ENCODE results near the gene GPD2.

GPD2 gene

DNA sequence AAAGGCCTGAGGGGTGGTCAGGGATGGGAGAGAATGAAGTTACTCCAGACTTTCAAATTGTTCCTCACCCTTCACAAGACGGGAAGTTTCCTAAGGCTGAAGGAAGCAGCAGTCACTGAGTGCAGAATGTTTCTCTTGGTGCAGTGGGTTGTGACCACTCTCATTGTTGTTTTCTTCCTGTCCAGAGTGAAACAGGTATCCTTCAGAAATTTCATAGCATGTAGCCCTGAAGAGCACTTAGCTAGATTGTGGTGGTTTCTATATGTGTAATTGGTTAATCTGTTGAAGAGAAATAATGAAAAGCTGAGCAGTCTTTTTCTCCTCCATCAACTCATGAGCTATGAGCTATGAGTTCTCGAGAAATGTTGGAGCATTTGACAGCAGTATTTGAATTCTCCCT lies 96.8 kb downstream of the GPD2 start:
- DNase-seq (ENCODE audit: low spot score): no peak

DNA sequence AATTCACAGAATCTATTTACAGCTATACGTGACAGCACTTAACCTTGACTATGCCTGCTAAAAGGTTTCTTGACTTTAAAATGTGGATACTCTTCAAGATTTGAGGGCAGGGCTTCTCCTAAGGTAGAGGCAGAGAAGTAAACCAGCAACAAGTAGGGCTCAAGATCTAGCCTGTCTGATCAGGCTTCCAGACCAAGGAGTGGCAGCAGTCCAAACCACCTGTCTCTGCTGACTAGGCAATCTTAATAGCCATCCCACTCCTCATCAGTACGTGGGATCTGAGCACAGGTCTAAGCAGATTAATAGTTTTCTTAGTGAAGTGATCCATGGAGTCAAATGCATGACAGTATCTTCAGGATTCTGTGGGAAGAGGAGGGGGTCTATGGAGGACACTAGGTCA lies 100.4 kb downstream of the GPD2 start:
- no peak for DNase-seq (ENCODE audit: low spot score)

DNA sequence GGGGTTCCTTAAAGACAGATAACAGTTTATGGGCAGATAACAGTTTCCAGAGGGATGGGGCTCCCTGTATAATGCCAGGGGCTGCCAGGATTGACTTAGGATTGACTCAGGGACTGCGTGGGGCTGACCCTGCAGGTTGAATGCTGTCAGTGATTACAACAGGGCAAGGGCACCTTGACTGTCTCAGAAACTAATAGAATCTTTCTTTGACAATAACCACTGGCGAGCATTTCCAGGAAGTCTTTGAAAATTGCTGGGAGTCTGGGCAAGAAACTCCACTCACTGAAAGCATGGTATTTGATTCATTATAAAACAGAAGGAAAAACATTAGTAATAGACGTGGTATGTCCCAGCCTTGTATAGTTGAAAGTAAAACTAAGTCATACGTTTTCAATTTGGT lies 101.0 kb downstream of the GPD2 start:
- DNase-seq (ENCODE audit: low spot score): no peak

DNA sequence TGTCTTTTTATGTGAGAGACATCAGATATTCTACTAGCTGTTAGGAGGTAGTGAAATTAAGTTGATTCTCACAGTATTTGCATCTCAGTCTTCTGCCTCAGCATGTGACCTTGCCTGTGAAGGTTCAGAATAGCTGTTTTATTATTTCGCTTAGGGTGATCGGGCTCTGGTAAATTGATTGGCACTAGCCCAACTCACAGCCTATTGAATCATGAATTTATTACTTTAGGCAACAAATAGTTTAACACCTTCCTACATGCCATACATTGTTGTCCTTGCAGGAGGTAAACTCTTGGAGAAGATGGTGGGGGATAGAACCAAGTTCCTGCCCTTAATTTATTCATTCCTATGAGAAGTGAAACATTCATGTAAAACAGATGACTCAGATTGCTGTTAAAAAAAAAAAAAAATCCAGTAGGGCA lies 101.9 kb downstream of the GPD2 start:
- no peak for DNase-seq (ENCODE audit: low spot score)

DNA sequence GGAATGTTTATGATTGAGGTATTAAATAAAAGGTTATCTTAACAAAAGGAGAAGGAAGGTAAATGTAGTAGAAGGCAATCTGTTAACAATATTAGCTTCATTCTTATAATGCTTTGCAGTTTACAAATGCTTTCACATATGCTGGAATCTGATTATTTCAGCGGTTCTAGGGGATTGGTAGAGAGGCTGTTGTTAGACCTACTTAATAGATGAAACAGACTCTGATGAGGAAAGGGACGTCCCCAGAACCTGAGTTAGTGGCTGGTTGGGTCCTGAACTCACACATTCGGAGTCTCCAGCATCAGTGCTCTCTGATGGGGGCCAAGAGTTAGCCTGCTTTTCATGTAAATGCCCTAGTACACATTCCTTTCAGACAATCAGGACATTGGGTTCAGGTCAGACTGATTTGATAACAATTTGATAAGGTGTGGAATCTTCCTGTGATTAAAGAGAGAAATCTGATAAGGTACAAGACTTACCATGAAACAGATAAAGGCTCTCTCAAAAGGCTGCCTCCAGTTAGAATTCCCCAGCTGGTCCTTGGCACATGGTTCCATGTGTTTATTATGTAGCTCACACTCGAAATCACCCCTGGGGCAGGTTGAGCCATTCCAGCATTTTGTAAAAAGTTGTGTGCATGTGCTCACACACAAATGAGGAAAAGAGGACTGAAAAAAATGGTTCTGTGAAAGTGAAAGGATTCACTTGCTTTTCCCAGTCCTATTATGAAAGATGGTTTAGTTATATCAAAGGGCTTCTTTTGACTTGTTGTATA lies 103.1 kb downstream of the GPD2 start:
- no peak for DNase-seq (ENCODE audit: low spot score)

DNA sequence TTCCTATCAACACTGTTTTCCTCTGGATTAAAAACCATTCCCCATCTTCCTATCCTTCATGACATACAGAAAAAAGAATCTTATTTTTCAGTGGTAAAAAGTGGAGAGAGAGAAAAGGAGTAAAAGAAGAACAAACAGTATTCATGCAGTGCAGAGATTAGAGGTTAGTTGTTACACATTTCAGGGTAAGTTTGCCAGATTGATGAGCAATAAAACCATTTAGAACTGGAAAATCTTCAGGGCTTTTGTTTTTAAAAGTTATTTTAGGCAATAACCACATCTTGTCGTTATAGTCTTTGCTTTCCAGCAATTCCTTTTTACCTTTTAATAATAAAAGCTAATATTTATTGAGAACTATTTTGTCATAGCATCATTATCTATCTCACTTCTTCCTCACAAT lies 104.5 kb downstream of the GPD2 start:
- DNase-seq (ENCODE audit: low spot score): no peak

DNA sequence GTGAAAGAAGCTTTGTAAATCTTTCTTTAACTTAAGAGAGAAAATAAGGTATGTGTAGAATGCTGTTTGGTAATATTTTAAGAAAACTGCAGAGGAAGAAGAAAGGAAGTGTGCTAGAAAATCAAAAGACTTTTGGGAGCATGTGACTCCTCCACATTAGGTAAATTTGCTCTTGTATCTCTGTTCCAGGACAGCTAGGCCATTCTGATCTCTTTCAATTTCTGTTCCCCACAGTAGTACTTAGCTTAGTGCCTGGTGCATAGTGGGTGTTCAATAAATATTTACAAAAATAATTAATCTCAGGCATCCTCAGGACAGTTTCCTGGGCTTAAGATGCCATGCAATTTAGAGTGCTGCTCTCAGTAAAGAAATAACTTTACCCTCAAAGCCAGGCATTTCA lies 105.0 kb downstream of the GPD2 start:
- DNase-seq (ENCODE audit: low spot score): no peak

DNA sequence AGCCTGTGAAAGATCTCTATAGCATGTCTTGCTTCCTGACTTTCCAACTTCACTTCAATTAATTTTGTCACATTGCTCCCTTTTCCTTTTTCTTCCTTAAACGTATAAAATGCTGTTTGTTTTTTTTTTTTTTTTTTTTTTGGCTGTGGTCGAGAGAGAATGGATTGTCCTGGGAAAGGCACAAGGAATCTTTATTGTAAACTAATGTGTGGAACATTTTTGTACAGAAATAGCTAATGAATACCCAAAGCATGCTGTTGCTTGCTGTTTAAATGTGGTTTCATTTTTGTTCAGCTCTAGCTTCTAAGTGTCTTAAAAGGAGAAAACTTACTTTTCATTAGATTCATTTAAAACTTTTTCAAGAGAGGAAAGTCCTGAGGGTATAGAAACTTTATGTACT lies 105.5 kb downstream of the GPD2 start:
- DNase-seq (ENCODE audit: low spot score): no peak

DNA sequence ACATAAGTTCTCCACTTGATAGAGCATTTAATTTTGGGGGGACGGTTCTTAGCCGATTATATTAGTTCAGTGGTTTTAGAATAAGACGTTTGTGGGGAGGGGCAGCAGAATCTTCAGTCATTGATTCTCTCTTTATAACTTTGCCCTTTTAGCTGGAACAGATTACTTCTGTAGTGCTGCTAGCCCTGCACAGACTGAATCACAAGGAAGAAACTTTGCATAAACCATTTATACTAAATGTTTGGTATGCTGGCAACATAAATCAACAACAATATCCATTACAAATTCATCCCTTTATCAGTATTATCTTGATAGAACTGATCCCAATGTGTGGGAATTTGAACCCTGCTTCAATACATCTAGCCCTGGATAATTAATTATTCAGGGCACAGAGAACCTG lies 112.2 kb downstream of the GPD2 start:
- DNase-seq (ENCODE audit: low spot score): no peak

DNA sequence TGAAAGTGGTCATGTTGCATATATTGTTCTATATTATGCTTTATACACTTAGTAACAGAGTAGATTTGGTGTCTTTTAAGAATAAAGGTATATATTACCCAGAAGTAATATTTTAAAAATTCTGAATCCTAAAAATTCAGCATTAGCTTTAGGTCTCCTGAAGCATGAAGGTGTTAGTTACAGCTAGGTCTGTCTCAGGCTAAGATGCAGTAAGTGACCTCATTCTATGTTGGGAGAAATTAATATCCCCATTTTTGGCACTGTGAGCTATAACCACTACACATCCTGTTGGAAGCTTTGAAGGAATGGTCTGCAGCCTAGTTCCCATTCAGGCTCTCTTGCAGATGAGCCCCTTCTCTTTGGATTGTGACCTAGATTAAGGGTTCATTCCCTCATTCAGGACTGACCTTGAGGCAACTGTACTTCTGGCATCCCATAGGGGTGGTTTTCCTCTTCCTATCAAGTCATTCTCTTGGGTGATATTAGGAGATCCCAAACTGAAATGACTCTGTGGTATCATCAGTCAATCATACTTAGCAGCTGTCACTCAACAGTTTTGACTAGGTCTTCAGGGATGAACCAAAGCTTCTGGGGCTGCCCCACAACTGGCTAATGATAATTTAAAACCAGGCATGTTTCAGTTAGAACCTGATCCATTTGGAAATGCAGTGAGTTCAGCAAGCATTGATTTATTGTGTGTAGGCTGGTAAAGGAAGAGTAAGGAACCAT lies 117.7 kb downstream of the GPD2 start:
- no peak for DNase-seq (ENCODE audit: low spot score)

DNA sequence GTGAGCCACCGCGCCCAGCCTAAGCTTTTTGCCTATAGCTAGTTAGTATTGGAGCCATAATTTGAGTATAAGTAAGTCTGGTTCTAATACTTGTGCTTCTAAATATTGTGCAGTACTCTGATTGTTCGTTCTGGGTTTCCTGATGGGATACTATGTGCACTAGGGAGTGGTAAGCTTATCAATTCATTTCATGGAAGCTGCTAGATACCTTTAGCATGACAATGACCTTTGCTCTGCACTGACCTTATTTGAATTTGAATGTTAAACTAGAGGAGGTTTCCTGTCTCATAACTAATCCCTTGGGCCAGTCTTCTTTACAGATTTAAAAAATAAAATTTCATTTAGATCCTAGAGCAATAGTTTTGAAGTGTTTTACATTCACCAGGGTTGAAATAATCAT lies 125.1 kb downstream of the GPD2 start:
- DNase-seq (ENCODE audit: low spot score): peak; percentile 14

DNA sequence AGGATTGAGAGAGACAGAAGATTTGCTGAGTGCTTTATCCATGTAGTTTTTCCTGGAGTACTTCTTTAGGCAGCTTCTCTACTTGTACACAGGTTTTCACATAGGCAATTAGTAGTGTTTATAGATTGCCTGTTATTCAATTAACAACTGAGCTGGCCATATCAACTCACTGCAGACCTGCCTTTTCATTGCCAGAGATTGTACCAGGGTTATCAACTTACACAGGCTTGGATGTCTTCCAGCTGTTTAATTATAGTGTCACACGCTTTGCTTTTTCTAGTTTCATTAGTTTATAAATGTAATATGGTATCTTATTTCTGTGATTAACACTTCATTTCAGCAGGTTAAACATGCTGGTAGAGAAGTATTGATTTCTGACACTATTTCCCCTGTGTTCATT lies 125.9 kb downstream of the GPD2 start:
- peak; percentile 80 for DNase-seq (ENCODE audit: low spot score)

DNA sequence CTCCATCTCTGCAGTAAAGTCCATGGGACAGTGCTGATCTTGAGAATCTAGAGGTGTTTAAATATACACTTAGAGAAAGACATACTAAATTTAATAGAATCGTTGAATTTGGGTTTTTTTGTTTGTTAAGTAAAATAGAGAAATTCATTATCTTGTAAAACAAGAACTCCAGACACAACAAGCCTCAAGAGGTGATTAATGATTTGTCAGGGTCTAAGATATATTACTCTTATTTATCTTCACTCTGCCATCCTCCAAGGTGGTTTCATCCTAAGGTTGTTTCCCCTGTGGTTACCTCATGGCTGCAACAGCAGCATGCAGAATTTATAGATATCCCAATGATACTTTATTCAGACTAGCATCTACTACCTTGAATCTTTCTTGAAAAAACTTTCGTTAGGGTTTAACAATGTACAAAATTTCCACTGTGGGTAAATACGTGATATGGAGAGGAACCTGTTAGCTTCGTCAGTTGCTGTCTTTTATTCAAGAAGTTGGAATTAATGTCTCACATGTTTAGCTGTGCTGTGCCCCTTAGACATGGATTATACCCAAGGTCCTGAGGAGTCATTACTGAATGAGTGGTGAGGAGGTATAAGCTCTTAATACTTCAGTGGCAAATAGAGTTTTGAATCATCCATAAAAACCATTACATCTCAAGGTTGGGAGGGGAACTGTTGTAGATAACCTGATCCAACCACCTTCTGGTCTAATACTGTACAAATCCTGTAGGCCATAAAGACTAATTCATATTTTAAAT lies 128.0 kb downstream of the GPD2 start:
- no peak for DNase-seq (ENCODE audit: low spot score)

DNA sequence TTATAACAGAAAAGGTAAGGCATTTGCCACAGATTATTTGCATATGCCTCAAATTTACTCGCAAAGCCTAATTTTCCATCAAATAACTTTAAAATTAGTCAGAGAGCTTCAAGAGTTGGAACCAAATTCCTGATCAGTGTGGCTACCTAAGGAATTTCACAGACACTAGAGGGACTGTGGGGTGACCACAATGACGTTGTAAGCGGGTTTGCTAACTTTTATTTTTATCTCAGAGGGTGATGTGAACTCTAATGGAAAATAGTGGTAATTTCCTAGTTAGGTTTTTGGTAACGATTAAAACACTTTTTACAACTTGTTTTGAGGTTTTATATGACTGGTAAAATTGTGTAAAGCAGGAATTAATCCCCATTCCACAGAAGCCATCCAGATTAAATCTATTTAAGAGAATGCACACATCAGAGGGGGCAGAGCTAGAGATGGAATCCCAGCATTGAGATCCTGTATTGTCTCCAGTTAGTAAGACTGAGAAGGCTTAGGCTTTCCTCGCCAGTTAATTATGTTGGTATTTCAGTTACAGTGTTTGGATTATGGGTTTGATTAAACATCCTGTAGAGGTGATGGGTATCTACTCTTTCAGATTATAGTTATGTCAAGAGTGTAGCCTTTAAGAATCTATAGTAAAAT lies 129.0 kb downstream of the GPD2 start:
- DNase-seq (ENCODE audit: low spot score): no peak

DNA sequence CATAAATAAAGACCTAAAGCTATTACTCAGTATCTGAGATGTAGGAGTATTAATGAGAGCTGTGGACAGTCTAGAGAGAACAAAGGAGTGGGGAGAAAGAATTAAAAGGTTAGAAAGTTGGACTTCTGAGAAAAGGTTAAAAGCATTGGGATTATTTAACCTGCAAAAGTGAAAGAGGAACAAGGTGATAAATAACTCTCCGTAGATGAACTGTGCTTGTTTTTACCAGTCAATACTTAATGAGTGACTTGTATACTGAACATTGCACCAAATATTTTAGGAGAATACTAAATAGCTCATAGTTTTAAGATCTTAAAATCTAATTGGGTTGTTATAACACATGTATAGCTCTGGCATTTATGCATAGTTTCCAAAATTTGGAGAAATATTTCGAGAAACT lies 137.5 kb downstream of the GPD2 start:
- no peak for DNase-seq (ENCODE audit: low spot score)

DNA sequence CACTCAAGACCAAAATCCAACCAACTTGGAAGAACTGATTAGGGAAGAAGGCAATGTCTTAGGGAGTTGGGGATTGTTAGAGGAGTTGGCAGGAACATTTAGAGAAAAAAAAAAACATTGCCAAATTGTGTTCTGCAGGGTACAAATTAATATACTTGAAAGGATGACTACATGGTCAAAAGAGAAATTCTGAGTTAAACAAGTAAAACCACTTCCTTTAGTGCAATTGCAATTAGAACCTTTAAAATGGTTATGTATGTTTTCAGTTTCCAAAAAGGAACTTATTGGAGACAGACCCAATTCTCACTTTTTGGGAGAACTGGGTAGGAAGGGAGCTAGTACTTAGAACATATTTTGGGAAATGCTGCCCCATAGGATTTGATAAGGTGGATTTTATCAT lies 137.9 kb downstream of the GPD2 start:
- no peak for DNase-seq (ENCODE audit: low spot score)

DNA sequence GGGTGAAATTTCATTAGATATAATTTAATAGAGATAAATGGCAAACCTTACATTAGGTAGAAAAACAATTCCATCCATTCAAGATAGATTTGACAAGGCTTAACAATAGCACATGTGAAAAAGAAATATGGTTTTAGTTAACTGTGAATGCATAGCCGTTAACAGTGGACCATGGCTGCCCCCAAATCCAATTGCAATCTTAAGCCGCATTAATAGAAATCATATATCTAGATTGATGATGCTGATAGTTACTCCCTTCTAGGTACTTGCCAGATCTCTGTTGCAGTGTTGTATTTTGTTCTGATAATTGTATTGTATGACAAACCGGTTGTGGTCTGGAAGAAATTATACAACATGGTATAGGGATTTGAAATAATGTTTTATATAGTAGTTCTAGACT lies 139.8 kb downstream of the GPD2 start:
- DNase-seq (ENCODE audit: low spot score): no peak

DNA sequence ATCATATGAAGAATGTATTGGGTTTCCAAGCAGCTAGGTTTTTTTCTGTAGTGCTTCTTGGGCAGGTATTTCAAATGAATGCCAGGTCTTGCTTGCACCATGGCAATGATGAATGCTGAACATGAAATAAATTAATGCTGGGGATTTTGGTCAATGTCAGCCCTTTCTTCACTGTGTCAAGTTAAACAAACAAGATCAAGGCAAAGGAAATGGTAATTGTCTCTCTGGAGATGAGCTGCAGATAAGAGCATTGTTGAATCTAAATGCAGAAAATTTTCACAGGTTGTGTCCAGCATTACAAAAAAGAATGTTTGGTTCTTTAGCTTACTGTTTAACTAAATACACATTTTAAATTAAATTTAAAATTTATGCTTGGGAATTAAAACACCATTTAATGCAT lies 144.3 kb downstream of the GPD2 start:
- DNase-seq (ENCODE audit: low spot score): no peak

DNA sequence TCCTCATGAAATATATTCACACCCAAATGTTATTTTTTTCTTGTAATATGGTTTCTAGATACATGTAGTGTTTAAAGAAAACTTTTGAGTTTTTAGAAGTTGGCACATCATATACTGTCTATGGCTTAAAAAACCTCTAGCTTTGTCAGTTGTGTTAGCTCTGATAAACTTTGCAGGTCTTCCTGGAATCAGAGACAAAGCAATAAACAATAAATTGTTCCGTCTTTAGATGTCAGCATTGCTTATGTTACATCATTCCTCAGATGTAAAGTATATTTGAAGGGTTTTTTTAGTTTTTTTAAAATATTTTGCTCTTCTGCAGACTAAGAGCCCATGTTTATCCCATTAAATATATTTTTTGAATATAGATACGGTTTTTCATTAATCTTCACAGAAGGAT lies 145.1 kb downstream of the GPD2 start:
- DNase-seq (ENCODE audit: low spot score): no peak

DNA sequence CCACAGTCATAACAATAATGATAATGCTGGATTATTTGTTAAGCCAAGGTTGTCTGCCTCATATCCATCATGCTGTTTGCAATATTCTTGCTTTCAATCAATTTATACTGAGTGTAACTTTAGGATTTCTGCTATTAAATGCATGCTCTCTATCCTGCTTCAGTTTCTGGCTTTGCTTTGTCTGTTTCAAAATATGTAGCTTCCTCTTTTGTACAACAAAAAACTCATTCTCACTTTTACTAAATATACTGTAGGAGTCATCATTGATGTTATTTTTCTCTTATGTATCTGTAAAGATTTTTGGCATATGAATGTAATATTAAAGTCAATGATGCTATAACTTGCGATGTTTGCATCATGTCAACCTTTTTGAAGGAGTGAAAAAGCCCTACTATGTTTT lies 149.3 kb downstream of the GPD2 start:
- no peak for DNase-seq (ENCODE audit: low spot score)

DNA sequence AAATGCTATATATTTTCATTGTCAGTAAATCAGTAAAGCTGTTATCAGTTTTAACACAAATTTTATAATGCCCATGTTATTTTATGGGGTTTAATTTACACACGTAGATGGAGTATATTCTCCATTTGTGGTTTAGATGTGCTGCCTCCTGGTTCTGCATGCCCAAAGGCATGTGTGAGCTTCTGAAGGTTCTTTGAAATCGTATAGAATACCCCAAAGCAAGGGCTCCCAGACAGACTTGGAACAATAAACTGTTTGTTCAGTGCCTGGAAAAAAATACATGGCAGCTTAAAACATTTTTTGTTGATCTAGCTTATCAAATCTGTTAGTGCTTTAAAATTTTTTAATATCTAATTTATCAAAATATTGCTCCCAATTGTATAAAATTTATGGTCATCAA lies 150.4 kb downstream of the GPD2 start:
- no peak for DNase-seq (ENCODE audit: low spot score)

DNA sequence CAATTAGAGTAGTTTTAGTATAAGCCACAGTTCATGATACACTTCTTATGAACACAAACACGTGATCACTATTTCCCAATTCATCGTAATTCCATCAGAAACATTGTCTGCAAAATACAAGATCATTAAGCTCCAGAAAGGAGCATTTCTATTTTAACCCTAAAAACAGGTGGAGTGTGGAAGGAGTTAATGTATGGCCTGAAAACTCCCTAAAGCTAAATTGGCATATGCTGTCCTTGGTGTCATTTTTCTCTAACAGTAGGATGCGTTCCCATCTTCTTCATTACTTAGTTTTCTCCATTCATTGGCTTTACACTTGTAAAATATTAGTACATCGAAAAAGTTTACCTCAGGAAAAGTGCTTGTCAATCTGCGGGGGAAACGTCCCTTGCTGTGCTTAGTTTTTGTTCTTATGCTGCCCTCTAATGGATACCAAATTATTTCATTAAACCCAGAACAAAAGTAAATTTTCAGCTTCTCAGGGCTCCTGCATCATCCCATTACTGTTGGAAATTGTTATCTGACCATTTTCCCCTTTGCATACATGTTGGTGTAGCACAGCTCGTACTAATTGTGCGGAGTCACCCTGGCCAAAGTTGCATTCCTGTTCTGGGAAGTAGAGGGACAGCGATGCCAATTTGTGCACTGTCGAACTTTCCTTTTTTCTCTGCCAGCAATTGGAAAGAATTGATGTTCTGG lies 153.4 kb downstream of the GPD2 start:
- peak; percentile 69 for DNase-seq (ENCODE audit: low spot score)

Measured in hematopoietic multipotent progenitor cell treated with erythropoietin and hydrocortisone succinate and interleukin-3 and kit ligand, for 17 days (in vitro differentiated cells).